ENCODE data around the gene CRHR2. TPM values are rescaled to one million over a fixed set of nuclear protein-coding genes. Genes with fewer than 3 reads are reported as not detected.

The CRHR2 gene
- total and polyA plus RNA-seq, 2 experiments from 2014 or later: 0.39 to 0.77 TPM

- H3K9me3 ChIP-seq (ENCODE audit: low read depth): no peaks in the 10 kb centered on the region
- no peaks in the 10 kb centered on the region for H3K27me3 ChIP-seq
- H3K4me3 ChIP-seq: no peak overlapping the region
- no peaks in the 10 kb centered on the region for H3K4me1 ChIP-seq (ENCODE audit: low read depth)
- peaks cover 82% of the 10 kb centered on the region for H3K36me3 ChIP-seq
- DNase-seq (ENCODE audit: low read depth in 1 of 2, low spot score in 1 of 2): no peak
- TF ChIP-seq CTCF (IDR thresholded peaks at IDR 0.05; ENCODE audit: low read depth, low read length): no peak
- H3K27ac ChIP-seq: no peak overlapping the region
These were observed 77.4 kb downstream of the CRHR2 start for GRCh38 chr7:30604901-30605300.

Other genes starting within 250 kb of the CRHR2 start
- 38.6 and 79.6 TPM in 2 replicates for gene NOD1, start 203.7 kb downstream of the CRHR2 start, total RNA-seq
- gene NOD1, start 203.7 kb downstream of the CRHR2 start, polyA plus RNA-seq: 20.3 and 42.5 TPM in 2 replicates
- 41.9 and 49.8 TPM in 2 replicates for gene GGCT, start 177.6 kb downstream of the CRHR2 start, total RNA-seq
- gene GGCT, start 177.6 kb downstream of the CRHR2 start, polyA plus RNA-seq: 66.2 and 81.2 TPM in 2 replicates
- 71.5 and 82.9 TPM in 2 replicates for gene GARS1, start 87.6 kb downstream of the CRHR2 start, total RNA-seq
- 77.0 and 77.3 TPM in 2 replicates for gene GARS1, start 87.6 kb downstream of the CRHR2 start, polyA plus RNA-seq
- gene INMT, start 69.7 kb upstream of the CRHR2 start, total RNA-seq: 2.6 and 4.9 TPM in 2 replicates
- gene INMT, start 69.7 kb upstream of the CRHR2 start, polyA plus RNA-seq: 0.98 and 2.2 TPM in 2 replicates
- 5.7 and 7.5 TPM in 2 replicates for gene MINDY4, start 89.0 kb upstream of the CRHR2 start, total RNA-seq
- gene MINDY4, start 89.0 kb upstream of the CRHR2 start, polyA plus RNA-seq: 2.7 and 4.1 TPM in 2 replicates
- gene AQP1, start 229.4 kb upstream of the CRHR2 start, total RNA-seq: 35.6 and 63.9 TPM in 2 replicates
- gene AQP1, start 229.4 kb upstream of the CRHR2 start, polyA plus RNA-seq: 33.3 and 51.1 TPM in 2 replicates